CD14-positive monocyte (primary cell): ENCODE data around the gene GSTT4. TPM values are rescaled to one million over a fixed set of nuclear protein-coding genes. Genes with fewer than 3 reads are reported as not detected.
A peak's percentile ranks its signal among the peaks of the same experiment; 100 is the strongest.
"Not testable (repeated sequence)": the region's sequence is repeated elsewhere in the genome, so short reads cannot be mapped to it uniquely, and the experiment has no call there.

Source experiments
- DNase-seq, 3 donors: peaks; one replicate each; pipeline ENCODE4 v3.0.0-alpha.2; 2011 to 2022
- H2AFZ ChIP-seq: 2 replicates; pipeline ENCODE4 v1.6.0; 2012; ENCODE audit warnings: mild to moderate bottlenecking, low read depth, low read length, inconsistent platforms; ENCODE audit not compliant: insufficient read depth, poor library complexity, severe bottlenecking
- H3K27ac ChIP-seq, 2 donors: 1 replicate in 1 of 2; 2 replicates in 1 of 2; pipeline ENCODE4 v1.5.1; 2012 to 2013; ENCODE audit warnings: low read length in 2 of 2, control low read depth in 1 of 2, inconsistent platforms in 1 of 2, low read depth in 1 of 2, mild to moderate bottlenecking in 1 of 2
- H3K27me3 ChIP-seq, 2 donors: one replicate each; pipeline versions ENCODE4 v1.6.0 to v1.6.1; 2011 to 2013; ENCODE audit warnings: low read length in 2 of 2; ENCODE audit not compliant: control insufficient read depth in 2 of 2, insufficient read depth in 2 of 2
- H3K36me3 ChIP-seq, 2 donors: replicated peaks in 1 of 2; 1 replicate in 1 of 2; 2 replicates in 1 of 2; pipeline versions ENCODE4 v1.5.1 to v1.6.1; 2012 to 2013; ENCODE audit warnings: low read length in 2 of 2, control low read depth in 1 of 2, inconsistent platforms in 1 of 2, mild to moderate bottlenecking in 1 of 2; ENCODE audit not compliant: insufficient read depth in 2 of 2, control insufficient read depth in 1 of 2
- H3K4me1 ChIP-seq, 2 donors: 1 replicate in 1 of 2; 2 replicates in 1 of 2; pipeline versions ENCODE4 v1.5.1 to v1.6.1; 2012 to 2013; ENCODE audit warnings: low read length in 2 of 2, control low read depth in 1 of 2, inconsistent platforms in 1 of 2, mild to moderate bottlenecking in 1 of 2, moderate library complexity in 1 of 2; ENCODE audit not compliant: insufficient read depth in 2 of 2, control insufficient read depth in 1 of 2
- H3K4me2 ChIP-seq: replicated peaks from 2 replicates; pipeline ENCODE3; 2012; ENCODE audit warnings: low read length, moderate library complexity, mild to moderate bottlenecking; ENCODE audit not compliant: poor library complexity, severe bottlenecking; ENCODE audit errors: extremely low read depth
- H3K4me3 ChIP-seq, 3 experiments: fragments of 200-600 bp in 1 of 3; sonication (generic) in 1 of 3; replicated peaks in 1 of 3; 1 replicate in 2 of 3; 2 replicates in 1 of 3; pipeline ENCODE4 v1.5.1; 2011 to 2013; ENCODE audit warnings: low read length in 3 of 3, mild to moderate bottlenecking in 3 of 3, control low read depth in 2 of 3, low read depth in 2 of 3, inconsistent platforms in 1 of 3, moderate library complexity in 1 of 3
- H3K79me2 ChIP-seq: 2 replicates; pipeline ENCODE4 v1.6.0; 2012; ENCODE audit warnings: mild to moderate bottlenecking, control low read depth, inconsistent platforms, low read length, moderate library complexity; ENCODE audit not compliant: insufficient read depth
- H3K9ac ChIP-seq: 2 replicates; pipeline ENCODE4 v1.6.0; 2017; ENCODE audit warnings: low read length, mild to moderate bottlenecking; ENCODE audit not compliant: insufficient read depth, poor library complexity, severe bottlenecking
- H3K9me3 ChIP-seq, 2 donors: replicated peaks in 1 of 2; 1 replicate in 1 of 2; 2 replicates in 1 of 2; pipeline versions ENCODE4 v1.5.1 to v1.6.1; 2012 to 2013; ENCODE audit warnings: low read length in 2 of 2, control low read depth in 1 of 2; ENCODE audit not compliant: control insufficient read depth in 1 of 2, insufficient read depth in 1 of 2
- H4K20me1 ChIP-seq: 2 replicates; pipeline ENCODE4 v1.6.0; 2012; ENCODE audit warnings: mild to moderate bottlenecking, low read length, control low read depth, moderate library complexity; ENCODE audit not compliant: insufficient read depth
- H3K27ac Mint-ChIP-seq, 7 donors: one replicate each; pipeline ENCODE4 v1.8.0; 2020; ENCODE audit warnings: mild to moderate bottlenecking in 7 of 7, mixed read lengths in 7 of 7, moderate library complexity in 6 of 7, inconsistent platforms in 2 of 7
- H3K27me3 Mint-ChIP-seq, 3 donors: one replicate each; pipeline ENCODE4 v1.8.0; 2021 to 2022; ENCODE audit warnings: low read depth in 3 of 3, mild to moderate bottlenecking in 3 of 3, mixed read lengths in 3 of 3, moderate library complexity in 3 of 3, inconsistent platforms in 1 of 3
- H3K36me3 Mint-ChIP-seq, 2 donors: one replicate each; pipeline ENCODE4 v1.8.0; 2020; ENCODE audit warnings: mixed read lengths in 2 of 2, inconsistent platforms in 1 of 2, mild to moderate bottlenecking in 1 of 2
- H3K4me1 Mint-ChIP-seq: one replicate; pipeline ENCODE4 v1.8.0; 2020; ENCODE audit warnings: mild to moderate bottlenecking, mixed read lengths
- H3K4me3 Mint-ChIP-seq, 2 donors: one replicate each; pipeline ENCODE4 v1.8.0; 2020; ENCODE audit warnings: mild to moderate bottlenecking in 2 of 2, mixed read lengths in 2 of 2, moderate library complexity in 1 of 2
- H3K9me3 Mint-ChIP-seq, 7 donors: one replicate each; pipeline ENCODE4 v1.8.0; 2020 to 2022; ENCODE audit warnings: mixed read lengths in 7 of 7, mild to moderate bottlenecking in 6 of 7, moderate library complexity in 6 of 7, inconsistent platforms in 2 of 7
- CTCF ChIP-seq: fragments of 200-600 bp; IDR thresholded peaks from one replicate; pipeline ENCODE4 v1.8.0; 2022; ENCODE audit warnings: antibody characterized with exemption, mild to moderate bottlenecking
- WGBS: methylation state at CpG from one replicate; pipeline ENCODE4 v1.1.5; 2013; ENCODE audit warnings: missing lambda C conversion rate; ENCODE audit not compliant: insufficient coverage; 5-methylcytosine and 5-hydroxymethylcytosine counted together
- intact Hi-C, 2 donors: fragments of 100-400 bp; cut with micrococcal nuclease; formaldehyde crosslinking; loops; one replicate each; pipeline versions ENCODE4 v1.15.0 to v1.15.1; 2023
- polyA plus RNA-seq, 3 donors: library from polyadenylated mRNA; depleted of rRNA in 1 of 3; unstranded in 2 of 3; stranded (reverse) in 1 of 3; fragments of 300-500 nt in 2 of 3; fragments of >200 nt in 1 of 3; fragmentation: Illumina TruSeq in 2 of 3; gene quantifications; 1 replicate in 2 of 3; 2 replicates in 1 of 3; pipeline ENCODE4 v1.2.3, GENCODE V29; 2012 to 2021

GSTT4 gene
- polyA plus RNA-seq, 3 donors, result not detected

GRCh38 chr22:23986538-23987178 lies 18.6 kb downstream of the GSTT4 start:
- H3K9me3 Mint-ChIP-seq, DNase-seq, H3K27me3 ChIP-seq, H3K36me3 ChIP-seq, H3K4me1 ChIP-seq, H3K27me3 Mint-ChIP-seq, H3K9ac ChIP-seq, H2AFZ ChIP-seq, H3K79me2 ChIP-seq, H4K20me1 ChIP-seq, H3K4me3 Mint-ChIP-seq, H3K9me3 ChIP-seq, H3K4me2 ChIP-seq, H3K4me3 ChIP-seq, H3K4me1 Mint-ChIP-seq, H3K27ac ChIP-seq, H3K36me3 Mint-ChIP-seq: not testable (repeated sequence)
- peak overlapping the region in 1 of 7 donors; percentile 9 for H3K27ac Mint-ChIP-seq
- intact Hi-C loops, result loop anchor here in 1 of 2 donors (10.0 kb wide), 1 partner anchor 188 kb away; no protein-coding TSS in a partner anchor
- 100% methylated on average over 3 of the region's 4 CpGs for WGBS

- not testable (repeated sequence) for DNase-seq, H3K27ac Mint-ChIP-seq
- intact Hi-C loops, result loop anchor here in 1 of 2 donors (10.0 kb wide), 1 partner anchor 189 kb away; no protein-coding TSS in a partner anchor
These were observed 19.2 kb downstream of the GSTT4 start for GRCh38 chr22:23986089-23986488.

GRCh38 chr22:23984430-23984829 lies 20.8 kb downstream of the GSTT4 start:
- H3K4me1 Mint-ChIP-seq, result no peaks in the 10 kb centered on the region
- Histone ChIP-seq H2AFZ (no peak overlapping the region), H3K79me2 (no peaks in the 10 kb centered on the region), H4K20me1 (no peaks in the 10 kb centered on the region), H3K4me1 (no peaks in the 10 kb centered on the region), H3K9me3 (no peaks in the 10 kb centered on the region), H3K27me3 (no peaks in the 10 kb centered on the region), H3K27ac (no peak overlapping the region), H3K4me2 (no peak overlapping the region), H3K4me3 (no peak overlapping the region), H3K9ac (no peak overlapping the region), H3K36me3 (no peaks in the 10 kb centered on the region)
- intact Hi-C loops, result loop anchor here in 1 of 2 donors (10.0 kb wide), 1 partner anchor 190 kb away; no protein-coding TSS in a partner anchor
- no peak for TF ChIP-seq CTCF
- no peaks in the 10 kb centered on the region for H3K36me3 Mint-ChIP-seq
- H3K27ac Mint-ChIP-seq, result no peak overlapping the region
- 0% methylated on average over 1 of the region's 6 CpGs for WGBS
- peaks cover 0 to 9% (median 6%) of the 10 kb centered on the region in 3 donors for H3K27me3 Mint-ChIP-seq
- no peak overlapping the region for H3K4me3 Mint-ChIP-seq
- peak in 1 of 3 donors; percentile 42 for DNase-seq
- H3K9me3 Mint-ChIP-seq, result no peaks in the 10 kb centered on the region

More at GRCh38 chr22:23986089-23986488, 19.2 kb downstream of the GSTT4 start:
- H3K4me3 ChIP-seq, H4K20me1 ChIP-seq, H3K4me2 ChIP-seq, H3K27ac ChIP-seq, H3K4me3 Mint-ChIP-seq, H3K9me3 Mint-ChIP-seq, H3K4me1 Mint-ChIP-seq, H3K9me3 ChIP-seq, H3K27me3 Mint-ChIP-seq, H2AFZ ChIP-seq, H3K9ac ChIP-seq, H3K79me2 ChIP-seq, H3K36me3 Mint-ChIP-seq, H3K4me1 ChIP-seq, H3K27me3 ChIP-seq, H3K36me3 ChIP-seq: not testable (repeated sequence)
- 95% methylated on average over 8 of the region's 8 CpGs for WGBS

- not testable (repeated sequence) for H3K27ac Mint-ChIP-seq, H3K9me3 ChIP-seq, H3K36me3 Mint-ChIP-seq, H3K36me3 ChIP-seq, H3K4me3 ChIP-seq, H4K20me1 ChIP-seq, H3K9me3 Mint-ChIP-seq, H2AFZ ChIP-seq, H3K27me3 Mint-ChIP-seq, DNase-seq, H3K4me3 Mint-ChIP-seq, H3K27ac ChIP-seq, H3K4me1 ChIP-seq, H3K27me3 ChIP-seq, H3K79me2 ChIP-seq, H3K4me1 Mint-ChIP-seq, H3K9ac ChIP-seq, H3K4me2 ChIP-seq
- intact Hi-C loops, result loop anchor here in 1 of 2 donors (10.0 kb wide), 1 partner anchor 194 kb away; no protein-coding TSS in a partner anchor
- no CpG with 5 or more reads among the region's 7 CpGs for WGBS
These were observed 24.7 kb downstream of the GSTT4 start for GRCh38 chr22:23980567-23980966.
